GM12864 (cell line): ENCODE measurements around the gene RHOJ.

Experiments
- DNase-seq: peaks from one replicate; pipeline ENCODE4 v3.0.0-alpha.2; 2011; ENCODE audit warnings: low read depth
- H3K4me3 ChIP-seq: 2 replicates; pipeline ENCODE4 v1.5.1; 2011; ENCODE audit warnings: mild to moderate bottlenecking, low read depth, low read length, control low read depth
- CTCF ChIP-seq: IDR thresholded peaks from 2 replicates; pipeline ENCODE4 v1.5.1; 2011; ENCODE audit warnings: low read depth, mild to moderate bottlenecking, moderate library complexity, low read length, control low read depth, inconsistent platforms; ENCODE audit errors: missing control alignments

The RHOJ gene

GRCh38 chr14:63249092-63249491, 44.8 kb downstream of the RHOJ start:
- no peak for TF ChIP-seq CTCF
- no peak overlapping the region for H3K4me3 ChIP-seq
- DNase-seq: no peak

GRCh38 chr14:63257299-63257698, 53.1 kb downstream of the RHOJ start:
- H3K4me3 ChIP-seq: no peak overlapping the region
- no peak for DNase-seq

GRCh38 chr14:63262446-63262845, 58.2 kb downstream of the RHOJ start:
- no peak for DNase-seq
- no peak for TF ChIP-seq CTCF
- no peak overlapping the region for H3K4me3 ChIP-seq

More at GRCh38 chr14:63257299-63257698, 53.1 kb downstream of the RHOJ start:
- no peak for TF ChIP-seq CTCF

GRCh38 chr14:63266106-63266505, 61.9 kb downstream of the RHOJ start:
- no peak for DNase-seq
- H3K4me3 ChIP-seq: no peak overlapping the region
- no peak for TF ChIP-seq CTCF

- no peak for DNase-seq
- no peak overlapping the region for H3K4me3 ChIP-seq
- no peak for TF ChIP-seq CTCF
These were observed 62.9 kb downstream of the RHOJ start for GRCh38 chr14:63267171-63267570.

- no peak for TF ChIP-seq CTCF
- H3K4me3 ChIP-seq: no peak overlapping the region
- no peak for DNase-seq
These were observed 64.5 kb downstream of the RHOJ start for GRCh38 chr14:63268771-63269170.

- DNase-seq: no peak
- H3K4me3 ChIP-seq: no peak overlapping the region
- TF ChIP-seq CTCF: no peak
These were observed 65.5 kb downstream of the RHOJ start for GRCh38 chr14:63269561-63270225.
